Measurements from ENCODE around the gene CD300LB. TPM values are rescaled to one million over a fixed set of nuclear protein-coding genes. Genes with fewer than 3 reads are reported as not detected.

Gene CD300LB
- polyA plus RNA-seq, 2 of the 4 experiments (the other 2 are of a cell fraction): not detected

DNA sequence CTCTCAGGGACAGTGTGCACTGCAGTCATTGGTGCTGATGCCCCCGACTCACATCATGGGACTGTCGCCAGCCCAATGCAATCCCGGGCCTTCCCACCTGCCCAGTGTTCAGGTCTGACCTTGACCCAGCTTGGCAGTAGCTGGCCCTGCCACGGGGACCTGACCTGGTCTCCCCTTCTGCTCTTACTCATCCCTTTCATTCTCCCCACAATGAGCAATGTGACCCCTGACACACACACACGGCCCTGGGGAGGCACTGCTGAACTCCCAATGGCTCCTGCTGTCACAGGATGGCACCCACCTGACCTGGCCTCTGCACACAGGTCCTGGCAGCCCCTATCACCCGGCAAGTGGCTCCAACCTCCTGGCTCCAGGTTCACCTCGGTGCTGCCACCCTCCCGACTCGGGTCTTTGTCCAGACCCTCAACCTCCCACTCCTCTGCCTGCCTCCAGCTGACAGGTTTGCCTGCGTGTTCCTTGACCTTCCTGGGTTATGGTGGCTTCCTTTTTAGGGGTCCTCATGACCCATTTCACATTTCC is 8.1 kb upstream of the CD300LB start:
- no peak overlapping the region for H3K4me3 ChIP-seq
- ATAC-seq (0 out of 6 replicates have a peak, but pooled peaks of 1 of the 2 experiments have one; percentile 3), FAIRE-seq (no peak), DNase-seq (ENCODE audit: low read depth in 1 of 2, low spot score in 1 of 2) (no peak)
- no peak overlapping the region for H3K27ac ChIP-seq
- POLR2A ChIA-PET: no interaction called here
- TF ChIP-seq EHMT2 (IDR thresholded peaks at IDR 0.05; ENCODE audit: low read depth): no peak
- TF ChIP-seq CEBPB (IDR thresholded peaks at IDR 0.05): no peak
- no peak for TF ChIP-seq POLR2A (IDR thresholded peaks at IDR 0.05; ENCODE audit: low read length)
- no peak for TF ChIP-seq HEYL (CRISPR knock-in tag; IDR thresholded peaks at IDR 0.05)
- TF ChIP-seq SREBF2 (IDR thresholded peaks at IDR 0.05): no peak
- TF ChIP-seq RAD21 (conservative IDR thresholded peaks at IDR 0.05 in 1 of 2, IDR thresholded peaks at IDR 0.05 in 1 of 2): no peak
- no peak for TF ChIP-seq EP300 (IDR thresholded peaks at IDR 0.05)
- TF ChIP-seq, protein P1, sequence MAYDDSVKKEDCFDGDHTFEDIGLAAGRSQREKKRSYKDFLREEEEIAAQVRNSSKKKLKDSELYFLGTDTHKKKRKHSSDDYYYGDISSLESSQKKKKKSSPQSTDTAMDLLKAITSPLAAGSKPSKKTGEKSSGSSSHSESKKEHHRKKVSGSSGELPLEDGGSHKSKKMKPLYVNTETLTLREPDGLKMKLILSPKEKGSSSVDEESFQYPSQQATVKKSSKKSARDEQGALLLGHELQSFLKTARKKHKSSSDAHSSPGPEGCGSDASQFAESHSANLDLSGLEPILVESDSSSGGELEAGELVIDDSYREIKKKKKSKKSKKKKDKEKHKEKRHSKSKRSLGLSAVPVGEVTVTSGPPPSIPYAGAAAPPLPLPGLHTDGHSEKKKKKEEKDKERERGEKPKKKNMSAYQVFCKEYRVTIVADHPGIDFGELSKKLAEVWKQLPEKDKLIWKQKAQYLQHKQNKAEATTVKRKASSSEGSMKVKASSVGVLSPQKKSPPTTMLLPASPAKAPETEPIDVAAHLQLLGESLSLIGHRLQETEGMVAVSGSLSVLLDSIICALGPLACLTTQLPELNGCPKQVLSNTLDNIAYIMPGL (CRISPR knock-in tag; IDR thresholded peaks at IDR 0.05; ENCODE audit: borderline replicate concordance): no peak
- no peak for TF ChIP-seq CHD2 (IDR thresholded peaks at IDR 0.05; ENCODE audit: low read length, partially characterized antibody)
- no peak for TF ChIP-seq HES2 (IDR thresholded peaks at IDR 0.05)
- no peak for TF ChIP-seq BHLHE40 (IDR thresholded peaks at IDR 0.05; ENCODE audit: low read depth, low read length)
- TF ChIP-seq MAFK (IDR thresholded peaks at IDR 0.05; ENCODE audit: partially characterized antibody): no peak
- TF ChIP-seq ZSCAN20 (CRISPR knock-in tag; IDR thresholded peaks at IDR 0.05): no peak
- TF ChIP-seq REST (IDR thresholded peaks at IDR 0.05): no peak
- TF ChIP-seq BCL3 (IDR thresholded peaks at IDR 0.05): no peak
- TF ChIP-seq GATA3 (IDR thresholded peaks at IDR 0.05; ENCODE audit: borderline replicate concordance): no peak
- TF ChIP-seq E2F6 (IDR thresholded peaks at IDR 0.05; ENCODE audit: borderline replicate concordance, low read depth): no peak
- TF ChIP-seq NR3C1 (IDR thresholded peaks at IDR 0.05): no peak
- TF ChIP-seq SMC3 (IDR thresholded peaks at IDR 0.05): no peak
- CTCF ChIA-PET: interaction anchor here (1.6 kb wide), 1 partner anchor 63 kb away, joined by 4 read pairs; no protein-coding TSS in a partner anchor
- H3K9me3 ChIP-seq: 0 out of 3 replicates have a peak, but pooled peaks cover 3% of the 10 kb centered on the region
- no peaks in the 10 kb centered on the region for H3K4me1 ChIP-seq
- H3K4me2 ChIP-seq: no peak overlapping the region
- 13% methylated on average over 10 of the region's 10 CpGs for WGBS (ENCODE audit: missing lambda C conversion rate)

DNA sequence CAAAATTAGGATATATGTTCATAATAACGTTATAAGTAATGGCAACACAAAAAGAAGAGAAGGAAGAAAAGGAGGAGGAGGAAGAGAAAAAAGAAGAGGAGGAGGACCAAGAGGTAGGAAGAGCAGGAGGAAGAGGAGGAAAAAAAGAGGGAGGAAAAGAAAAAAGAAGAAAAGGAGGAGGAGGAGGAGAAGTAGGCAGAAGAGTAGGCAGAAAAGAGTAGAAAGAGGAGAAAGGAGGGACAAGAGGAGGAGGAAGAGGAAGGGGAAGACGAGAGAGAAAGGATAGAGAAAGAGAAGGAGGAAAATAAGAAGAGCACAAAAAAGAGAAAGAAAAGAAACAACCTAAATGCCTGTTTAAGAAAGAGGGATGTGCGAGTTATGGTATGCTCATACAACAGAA is 5.6 kb upstream of the CD300LB start:
- no peak overlapping the region for H3K4me2 ChIP-seq
- DNase-seq (ENCODE audit: low read depth in 1 of 2, low spot score in 1 of 2) (no peak), FAIRE-seq (no peak), ATAC-seq (no peak)
- TF ChIP-seq CBX8 (IDR thresholded peaks at IDR 0.05): no peak
- TF ChIP-seq JUNB (IDR thresholded peaks at IDR 0.05): no peak
- ChIA-PET CTCF (interaction anchor here (1.2 to 1.3 kb wide), 3 partner anchors 9 to 68 kb away, joined by 3 read pairs; no protein-coding TSS in a partner anchor), POLR2A (no interaction called here)
- 14% methylated on average over 3 of the region's 3 CpGs for WGBS (ENCODE audit: missing lambda C conversion rate)
- H3K27ac ChIP-seq: no peak overlapping the region
- H3K4me1 ChIP-seq: no peaks in the 10 kb centered on the region
- 0 out of 3 replicates have a peak, but pooled peaks cover 6% of the 10 kb centered on the region for H3K9me3 ChIP-seq
- no peak overlapping the region for H3K4me3 ChIP-seq

Data from A549 (cell line).